ENCODE results near the gene SNX25.

DNA sequence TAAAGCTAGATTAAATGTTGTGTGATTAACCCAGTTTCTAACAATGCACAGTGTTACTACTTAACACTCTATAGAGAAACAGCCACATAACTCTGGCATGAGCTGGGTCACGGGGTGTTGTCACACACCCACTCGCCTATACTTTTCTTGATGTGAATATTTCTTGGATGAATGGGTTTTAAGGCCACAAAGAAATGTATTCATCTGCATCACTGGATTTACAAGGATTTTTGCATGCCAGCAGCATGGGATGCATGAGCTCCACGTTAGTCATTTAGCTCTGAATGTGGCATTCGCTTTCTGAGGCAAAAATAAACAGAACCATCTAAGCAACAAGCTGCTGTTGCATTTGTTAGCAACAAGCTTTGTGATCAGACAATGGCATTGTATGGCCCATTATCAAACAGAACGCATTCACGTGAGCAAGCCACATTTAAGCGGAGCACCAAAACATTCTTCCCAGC lies 96.6 kb downstream of the SNX25 start:
- no peak for TF ChIP-seq SUZ12 (IDR thresholded peaks at IDR 0.05; ENCODE audit: extremely low read depth, insufficient read depth, insufficient read length)
- TF ChIP-seq YY1 (IDR thresholded peaks at IDR 0.05; ENCODE audit: insufficient read depth, insufficient read length): no peak
- no peak for TF ChIP-seq ZNF274 (IDR thresholded peaks at IDR 0.05; ENCODE audit: low read depth, low read length)

Data from NT2/D1 (cell line).